ENCODE measurements around the gene XRCC2.

DNA sequence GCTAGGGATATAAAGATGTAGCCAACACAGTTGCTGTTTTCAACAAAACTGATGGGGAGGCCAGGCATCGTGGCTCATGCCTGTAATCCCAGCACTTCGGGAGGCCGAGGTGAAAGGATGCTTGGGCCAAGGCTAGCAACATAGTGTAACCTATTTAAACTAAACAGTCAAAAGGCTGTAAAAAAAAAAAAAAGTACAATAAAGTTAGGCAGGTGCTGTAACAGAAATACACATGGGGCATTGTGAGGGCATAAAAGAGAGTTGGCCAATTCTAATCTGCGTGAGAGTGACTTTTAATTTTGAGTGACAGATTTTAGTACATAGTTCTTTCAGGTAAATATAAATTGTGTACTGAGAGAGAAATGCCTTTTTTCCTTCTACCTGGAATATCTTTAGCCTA is 6.2 kb downstream of the XRCC2 start:
- no peak for TF ChIP-seq EP300 (IDR thresholded peaks at IDR 0.05)
- TF ChIP-seq POLR2A (IDR thresholded peaks at IDR 0.05; ENCODE audit: low read depth): no peak
- no peak for TF ChIP-seq CTCF (IDR thresholded peaks at IDR 0.05)
- TF ChIP-seq POLR2AphosphoS5 (IDR thresholded peaks at IDR 0.05): no peak
